Stimulated activated CD4-positive, alpha-beta T cell treated with anti-CD3 and anti-CD28 coated beads, Interleukin-2, amount 100 ng/mL, for 4 hours (primary cell): ENCODE measurements around the gene OLIG1.

Source experiments
- DNase-seq: peaks from one replicate; pipeline ENCODE4 v3.0.0-alpha.2; 2020; ENCODE audit warnings: low read depth

The OLIG1 gene

GRCh38 chr21:33101300-33101911, 31.5 kb downstream of the OLIG1 start:
- no peak for DNase-seq

- no peak for DNase-seq
Observed at GRCh38 chr21:33105088-33105487, 35.1 kb downstream of the OLIG1 start.

- no peak for DNase-seq
Observed at GRCh38 chr21:33108228-33108627, 38.3 kb downstream of the OLIG1 start.

GRCh38 chr21:33109574-33110339, 39.8 kb downstream of the OLIG1 start:
- DNase-seq, result peak; percentile 6

- DNase-seq, result no peak
Observed at GRCh38 chr21:33110340-33110715, 40.4 kb downstream of the OLIG1 start.

- no peak for DNase-seq
Observed at GRCh38 chr21:33111577-33111976, 41.6 kb downstream of the OLIG1 start.

- DNase-seq, result no peak
Observed at GRCh38 chr21:33112151-33112550, 42.2 kb downstream of the OLIG1 start.

GRCh38 chr21:33112681-33113080, 42.7 kb downstream of the OLIG1 start:
- DNase-seq, result no peak

GRCh38 chr21:33113131-33113530, 43.2 kb downstream of the OLIG1 start:
- DNase-seq, result no peak

- DNase-seq, result no peak
Observed at GRCh38 chr21:33114276-33114675, 44.3 kb downstream of the OLIG1 start.

GRCh38 chr21:33115631-33116510, 45.9 kb downstream of the OLIG1 start:
- no peak for DNase-seq

- no peak for DNase-seq
Observed at GRCh38 chr21:33116676-33117075, 46.7 kb downstream of the OLIG1 start.

- no peak for DNase-seq
Observed at GRCh38 chr21:33117101-33117888, 47.4 kb downstream of the OLIG1 start.
